HepG2 (cell line): ENCODE measurements around the gene RPTOR. TPM values are rescaled to one million over a fixed set of nuclear protein-coding genes. Genes with fewer than 3 reads are reported as not detected.

ENCODE experiments used
- ATAC-seq: fragments of 200-7000 bp; cut with Tn5 transposase; 3 replicates; pipeline ENCODE4 v1.9.1; 2020; ENCODE audit warnings: mild to moderate bottlenecking, moderate library complexity
- BruUV-seq: library from RNA; stranded (reverse); fragments of 400-500 nt; replicated peaks from 2 replicates; lab custom pipeline; 2021; lab: Mats Ljungman, UMichigan
- CTCF ChIA-PET: fragments of 300-600 bp; formaldehyde crosslinking; extraction: SDS; loops from one replicate; lab custom pipeline; 2021; ENCODE audit warnings: low total read pairs, inconsistent platforms, low intra/inter-chr PET ratio; lab: Yijun Ruan, JAX
- POLR2A ChIA-PET: fragments of 350-600 bp; sonication (Branson Sonifier 250); formaldehyde crosslinking; loops from one replicate; lab custom pipeline; 2020; ENCODE audit warnings: antibody characterized with exemption, inconsistent platforms; lab: Yijun Ruan, JAX
- DNase-seq: peaks from one replicate; pipeline ENCODE4 v3.0.0-alpha.2; 2015; ENCODE audit warnings: low spot score
- FAIRE-seq: peaks from 3 replicates; lab custom pipeline; 2011; peaks lifted over from hg19 to GRCh38; lab: Jason Lieb, UNC
- H2AFZ ChIP-seq: one replicate; pipeline ENCODE4 v1.6.1; 2011; ENCODE audit warnings: low read length, inconsistent platforms
- H3K27ac ChIP-seq: fragments of 300-600 bp; 3 replicates; pipeline ENCODE4 v1.8.0; 2011; ENCODE audit warnings: mixed run types, mild to moderate bottlenecking, mixed read lengths, low read length, inconsistent platforms; ENCODE audit not compliant: insufficient read depth; ENCODE audit errors: extremely low read length
- H3K27me3 ChIP-seq, 2 experiments: fragments of 200-600 bp in 1 of 2; 2 replicates in 1 of 2; 3 replicates in 1 of 2; pipeline versions ENCODE4 v1.6.0 to v1.8.0; 2011; ENCODE audit warnings: low read length in 2 of 2, mild to moderate bottlenecking in 2 of 2, moderate library complexity in 2 of 2, inconsistent platforms in 1 of 2; ENCODE audit not compliant: insufficient read depth in 2 of 2, control insufficient read depth in 1 of 2
- H3K36me3 ChIP-seq, 2 experiments: fragments of 200-600 bp in 1 of 2; replicated peaks in 1 of 2; 2 replicates in 1 of 2; 3 replicates in 1 of 2; pipeline versions ENCODE4 v1.5.1 to v1.8.0; 2011; ENCODE audit warnings: low read length in 2 of 2, inconsistent platforms in 1 of 2; ENCODE audit not compliant: insufficient read depth in 2 of 2, control insufficient read depth in 1 of 2
- H3K4me1 ChIP-seq: 2 replicates; pipeline ENCODE4 v1.5.1; 2012; ENCODE audit warnings: low read length, inconsistent platforms; ENCODE audit not compliant: insufficient read depth
- H3K4me2 ChIP-seq: 2 replicates; pipeline ENCODE4 v1.6.0; 2011; ENCODE audit warnings: low read depth, low read length, inconsistent platforms
- H3K4me3 ChIP-seq, 3 experiments: fragments of 200-600 bp in 1 of 3; sonication (generic), shearing (Covaris generic) in 1 of 3; replicated peaks in 1 of 3; 2 replicates each; pipeline ENCODE4 v1.5.1; 2011 to 2016; ENCODE audit warnings: low read length in 3 of 3, inconsistent platforms in 2 of 3, low read depth in 2 of 3, mild to moderate bottlenecking in 2 of 3, control low read depth in 1 of 3, mixed read lengths in 1 of 3; ENCODE audit not compliant: insufficient read depth in 1 of 3
- H3K79me2 ChIP-seq: one replicate; pipeline ENCODE4 v1.6.1; 2011; ENCODE audit warnings: low read length, inconsistent platforms; ENCODE audit not compliant: insufficient read depth
- H3K9ac ChIP-seq: 2 replicates; pipeline ENCODE4 v1.6.0; 2011; ENCODE audit warnings: mild to moderate bottlenecking, low read depth, low read length, inconsistent platforms; ENCODE audit not compliant: insufficient read depth
- H3K9me3 ChIP-seq: 2 replicates; pipeline ENCODE4 v1.5.1; 2012; ENCODE audit warnings: mild to moderate bottlenecking, low read length
- H4K20me1 ChIP-seq: 2 replicates; pipeline ENCODE4 v1.6.0; 2011; ENCODE audit warnings: inconsistent platforms, mild to moderate bottlenecking, low read length, moderate library complexity; ENCODE audit not compliant: insufficient read depth
- CCAR2 ChIP-seq: fragments of 200-400 bp; formaldehyde crosslinking; optimal IDR thresholded peaks from 2 replicates; pipeline ENCODE3; 2018; ENCODE audit warnings: low read depth, mild to moderate bottlenecking, low read length, moderate library complexity
- FOXO1 ChIP-seq: sonication (generic); formaldehyde crosslinking; IDR thresholded peaks from 2 replicates; pipeline ENCODE4 v1.4.0; 2020; ENCODE audit warnings: missing genetic modification reagents
- IKZF1 ChIP-seq: fragments of 450-650 bp; IDR thresholded peaks from 2 replicates; pipeline ENCODE4 v1.7.1; 2016
- NFE2L2 ChIP-seq: fragments of 150-350 bp; IDR thresholded peaks from 2 replicates; pipeline ENCODE4 v1.6.1; 2014; ENCODE audit warnings: low read length
- NRL ChIP-seq: sonication (generic); formaldehyde crosslinking; IDR thresholded peaks from 2 replicates; pipeline ENCODE4 v1.5.0; 2020; ENCODE audit warnings: missing genetic modification reagents, mild to moderate bottlenecking, moderate library complexity, borderline replicate concordance
- POLR2G ChIP-seq: fragments of 200-400 bp; formaldehyde crosslinking; IDR thresholded peaks from 2 replicates; pipeline ENCODE4 v1.6.1; 2018; ENCODE audit warnings: mild to moderate bottlenecking, low read depth, low read length, moderate library complexity
- RBAK ChIP-seq: sonication (generic); formaldehyde crosslinking; IDR thresholded peaks from 2 replicates; pipeline ENCODE4 v1.5.1; 2020; ENCODE audit warnings: mild to moderate bottlenecking, missing genetic modification reagents
- RBM22 ChIP-seq: fragments of 200-400 bp; formaldehyde crosslinking; optimal IDR thresholded peaks from 2 replicates; pipeline ENCODE3; 2017; ENCODE audit warnings: mild to moderate bottlenecking, low read length, moderate library complexity
- SIN3B ChIP-seq: fragments of 150-350 bp; IDR thresholded peaks from 2 replicates; pipeline ENCODE4 v1.6.1; 2014; ENCODE audit warnings: low read length
- TGIF2 ChIP-seq: IDR thresholded peaks from 2 replicates; pipeline ENCODE4 v1.6.1; 2016; ENCODE audit warnings: control low read depth, missing compliant biosample characterization
- ZBTB3 ChIP-seq: sonication (generic); formaldehyde crosslinking; IDR thresholded peaks from 2 replicates; pipeline ENCODE4 v1.4.0; 2020; ENCODE audit warnings: low read depth, mild to moderate bottlenecking, moderate library complexity, missing genetic modification reagents, borderline replicate concordance
- ZNF12 ChIP-seq: sonication (generic); formaldehyde crosslinking; IDR thresholded peaks from 2 replicates; pipeline ENCODE4 v1.5.0; 2020; ENCODE audit warnings: missing genetic modification reagents
- ZNF44 ChIP-seq: sonication (generic); formaldehyde crosslinking; IDR thresholded peaks from 2 replicates; pipeline ENCODE4 v1.5.1; 2020; ENCODE audit warnings: mild to moderate bottlenecking, missing genetic modification reagents
- ZNF558 ChIP-seq: sonication (generic); formaldehyde crosslinking; IDR thresholded peaks from 2 replicates; pipeline ENCODE4 v1.9.0; 2022; ENCODE audit warnings: mild to moderate bottlenecking, missing genetic modification reagents, borderline replicate concordance
- WGBS: methylation state at CpG from one replicate; pipeline ENCODE4 v1.1.6; 2017; ENCODE audit warnings: low lambda C conversion rate; 5-methylcytosine and 5-hydroxymethylcytosine counted together
- in situ Hi-C: cut with HindIII; loops from 2 replicates; pipeline ENCODE4 v1.10.0; 2017; ENCODE audit warnings: low pct_unique_long_range_greater_than_20kb; ENCODE audit not compliant: extremely low pct_ligation_motif_present
- intact Hi-C: fragments of 100-400 bp; cut with micrococcal nuclease; formaldehyde crosslinking; loops from one replicate; pipeline ENCODE4 v1.10.0; 2022; ENCODE audit not compliant: unreplicated experiment
- polyA plus RNA-seq, 8 experiments: library from polyadenylated mRNA; depleted of rRNA in 3 of 8; stranded (reverse) in 7 of 8; unstranded in 1 of 8; fragments of >200 nt; fragmentation: Illumina TruSeq in 4 of 8; extraction: Trizol in 4 of 8; gene quantifications; 2 replicates each; pipeline versions ENCODE4 v1.2.1 to v1.2.3, GENCODE V29; 2011 to 2016; ENCODE audit warnings: low read depth in 4 of 8, missing spikeins in 1 of 8, mixed read lengths in 1 of 8; ENCODE audit not compliant: insufficient read depth in 1 of 8
- total RNA-seq, 5 experiments: library from RNA; depleted of rRNA; stranded (reverse); fragments of >200 nt; fragmentation: Illumina TruSeq; extraction: Trizol; gene quantifications; 2 replicates each; pipeline ENCODE4 v1.2.3, GENCODE V29; 2016; ENCODE audit warnings: low read depth in 1 of 5
- TF ChIP-seq, protein P1 (sequence below): sonication (generic); formaldehyde crosslinking; IDR thresholded peaks from 2 replicates; pipeline ENCODE4 v1.8.0; 2022; ENCODE audit warnings: mild to moderate bottlenecking, missing genetic modification reagents
- TF ChIP-seq, protein P2 (sequence below): sonication (generic); formaldehyde crosslinking; IDR thresholded peaks from 2 replicates; pipeline ENCODE4 v1.5.0; 2020; ENCODE audit warnings: missing genetic modification reagents
- TF ChIP-seq, protein P3 (sequence below): sonication (generic); formaldehyde crosslinking; IDR thresholded peaks from 2 replicates; pipeline ENCODE4 v1.8.0; 2022; ENCODE audit warnings: missing genetic modification reagents, low read depth, mild to moderate bottlenecking, borderline replicate concordance

Gene RPTOR
- total and polyA plus RNA-seq, 2 of the 13 experiments (the other 11 are each of a cell fraction or from before 2014, with no cell fraction given) = 6.6 to 25.3 TPM

- Histone ChIP-seq H2AFZ (no peak overlapping the region), H3K4me1 (no peaks in the 10 kb centered on the region), H3K4me2 (no peak overlapping the region), H3K27me3 (no peaks in the 10 kb centered on the region), H3K9ac (no peak overlapping the region), H3K4me3 (no peak overlapping the region), H3K27ac (no peak overlapping the region), H3K9me3 (no peaks in the 10 kb centered on the region), H4K20me1 (no peaks in the 10 kb centered on the region), H3K36me3 (peaks cover 18 to 26% of the 10 kb centered on the region in 2 experiments; a peak in 4 of 5 replicates), H3K79me2 (no peaks in the 10 kb centered on the region)
- FAIRE-seq (no peak), ATAC-seq (no peak), DNase-seq (no peak)
- intact Hi-C loops (no loop called here), in situ Hi-C loops (no loop called here)
- ChIA-PET POLR2A (no interaction called here), CTCF (no interaction called here)
- peak; percentile 22 for TF ChIP-seq RBM22
- TF ChIP-seq NFE2L2 = 0 out of 2 replicates have a peak, but pooled peaks have one; percentile 17
- TF ChIP-seq ZBTB3 (CRISPR knock-in tag) = no peak
- BruUV-seq = no TSS peak
- WGBS = 88% methylated on average over 13 of the region's 14 CpGs
Observed at GRCh38 chr17:80873307-80873951, 328.8 kb downstream of the RPTOR start.

DNA sequence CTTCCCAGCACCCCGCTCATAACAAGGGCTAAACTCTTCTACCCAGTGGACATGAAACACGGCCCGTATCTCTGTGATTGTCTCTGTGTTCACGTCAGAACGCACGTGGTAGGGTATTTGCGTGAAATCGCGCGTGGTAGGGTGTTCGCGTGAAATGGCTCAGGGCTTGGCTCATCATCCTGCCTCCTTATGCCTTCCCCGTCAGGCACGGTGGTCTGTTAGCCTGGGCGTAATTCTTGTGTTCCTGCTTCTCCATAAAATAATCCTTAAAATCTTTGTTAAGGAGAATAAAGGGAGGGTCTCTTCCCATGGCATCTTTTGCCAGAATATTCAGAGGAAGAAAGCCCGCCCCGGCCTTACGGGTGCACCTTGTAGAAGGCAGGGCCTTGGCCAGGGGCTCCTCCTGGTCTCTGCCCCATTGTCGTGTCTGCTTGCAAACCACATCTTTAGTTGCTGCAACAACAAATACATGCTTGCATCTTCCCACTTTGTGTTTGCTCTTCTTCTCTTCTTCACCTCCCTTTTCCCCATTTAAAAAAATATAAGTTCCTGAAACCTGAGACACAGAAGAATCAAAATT lies 330.3 kb downstream of the RPTOR start:
- in situ Hi-C loops = no loop called here
- Histone ChIP-seq H3K4me1 (no peaks in the 10 kb centered on the region), H3K4me3 (no peak overlapping the region), H3K27me3 (no peaks in the 10 kb centered on the region), H3K9me3 (no peaks in the 10 kb centered on the region), H4K20me1 (no peaks in the 10 kb centered on the region), H3K27ac (no peak overlapping the region), H3K79me2 (no peaks in the 10 kb centered on the region), H2AFZ (no peak overlapping the region), H3K4me2 (no peak overlapping the region), H3K36me3 (peaks cover 19 to 27% of the 10 kb centered on the region in 2 experiments; a peak in 4 of 5 replicates), H3K9ac (no peak overlapping the region)
- no peak for DNase-seq
- intact Hi-C loops = no loop called here
- ChIA-PET CTCF (no interaction called here), POLR2A (no interaction called here)
- no peak for ATAC-seq
- 97% methylated on average over 19 of the region's 19 CpGs for WGBS
- no TSS peak for BruUV-seq
- FAIRE-seq = no peak
- TF ChIP-seq NRL (CRISPR knock-in tag) = no peak
- TF ChIP-seq ZNF44 (CRISPR knock-in tag) = no peak
- TF ChIP-seq, protein P1, sequence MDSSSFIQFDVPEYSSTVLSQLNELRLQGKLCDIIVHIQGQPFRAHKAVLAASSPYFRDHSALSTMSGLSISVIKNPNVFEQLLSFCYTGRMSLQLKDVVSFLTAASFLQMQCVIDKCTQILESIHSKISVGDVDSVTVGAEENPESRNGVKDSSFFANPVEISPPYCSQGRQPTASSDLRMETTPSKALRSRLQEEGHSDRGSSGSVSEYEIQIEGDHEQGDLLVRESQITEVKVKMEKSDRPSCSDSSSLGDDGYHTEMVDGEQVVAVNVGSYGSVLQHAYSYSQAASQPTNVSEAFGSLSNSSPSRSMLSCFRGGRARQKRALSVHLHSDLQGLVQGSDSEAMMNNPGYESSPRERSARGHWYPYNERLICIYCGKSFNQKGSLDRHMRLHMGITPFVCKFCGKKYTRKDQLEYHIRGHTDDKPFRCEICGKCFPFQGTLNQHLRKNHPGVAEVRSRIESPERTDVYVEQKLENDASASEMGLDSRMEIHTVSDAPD (CRISPR knock-in tag) = no peak
- TF ChIP-seq IKZF1 = no peak
- TF ChIP-seq ZNF558 = no peak
- TF ChIP-seq, protein P2, sequence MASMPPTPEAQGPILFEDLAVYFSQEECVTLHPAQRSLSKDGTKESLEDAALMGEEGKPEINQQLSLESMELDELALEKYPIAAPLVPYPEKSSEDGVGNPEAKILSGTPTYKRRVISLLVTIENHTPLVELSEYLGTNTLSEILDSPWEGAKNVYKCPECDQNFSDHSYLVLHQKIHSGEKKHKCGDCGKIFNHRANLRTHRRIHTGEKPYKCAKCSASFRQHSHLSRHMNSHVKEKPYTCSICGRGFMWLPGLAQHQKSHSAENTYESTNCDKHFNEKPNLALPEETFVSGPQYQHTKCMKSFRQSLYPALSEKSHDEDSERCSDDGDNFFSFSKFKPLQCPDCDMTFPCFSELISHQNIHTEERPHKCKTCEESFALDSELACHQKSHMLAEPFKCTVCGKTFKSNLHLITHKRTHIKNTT = no peak
- no peak for TF ChIP-seq RBAK (CRISPR knock-in tag)
- TF ChIP-seq TGIF2 (CRISPR knock-in tag) = no peak
- no peak for TF ChIP-seq FOXO1 (CRISPR knock-in tag)
- TF ChIP-seq CCAR2 = no peak
- no peak for TF ChIP-seq POLR2G
- TF ChIP-seq ZNF12 (CRISPR knock-in tag) = no peak
- TF ChIP-seq, protein P3, sequence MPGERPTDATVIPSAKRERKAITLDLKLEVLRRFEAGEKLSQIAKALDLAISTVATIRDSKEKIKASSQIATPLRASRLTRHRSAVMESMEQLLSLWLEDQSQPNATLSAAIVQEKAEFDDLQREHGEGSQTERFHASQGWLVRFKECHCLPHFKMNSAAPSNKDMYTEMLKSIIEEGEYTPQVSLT (CRISPR knock-in tag) = no peak
- no peak for TF ChIP-seq SIN3B
